GM12874 (cell line): ENCODE results near the gene TRAPPC3.

Source experiments
- TF ChIP-seq, protein P1 (sequence below): IDR thresholded peaks from 2 replicates; pipeline ENCODE4 v1.5.1; 2011; ENCODE audit warnings: low read depth, mild to moderate bottlenecking, control low read depth, low read length, moderate library complexity; ENCODE audit not compliant: insufficient read depth

Gene TRAPPC3

GRCh38 chr1:36151845-36152203, 2.5 kb upstream of the TRAPPC3 start:
- TF ChIP-seq, protein P1, sequence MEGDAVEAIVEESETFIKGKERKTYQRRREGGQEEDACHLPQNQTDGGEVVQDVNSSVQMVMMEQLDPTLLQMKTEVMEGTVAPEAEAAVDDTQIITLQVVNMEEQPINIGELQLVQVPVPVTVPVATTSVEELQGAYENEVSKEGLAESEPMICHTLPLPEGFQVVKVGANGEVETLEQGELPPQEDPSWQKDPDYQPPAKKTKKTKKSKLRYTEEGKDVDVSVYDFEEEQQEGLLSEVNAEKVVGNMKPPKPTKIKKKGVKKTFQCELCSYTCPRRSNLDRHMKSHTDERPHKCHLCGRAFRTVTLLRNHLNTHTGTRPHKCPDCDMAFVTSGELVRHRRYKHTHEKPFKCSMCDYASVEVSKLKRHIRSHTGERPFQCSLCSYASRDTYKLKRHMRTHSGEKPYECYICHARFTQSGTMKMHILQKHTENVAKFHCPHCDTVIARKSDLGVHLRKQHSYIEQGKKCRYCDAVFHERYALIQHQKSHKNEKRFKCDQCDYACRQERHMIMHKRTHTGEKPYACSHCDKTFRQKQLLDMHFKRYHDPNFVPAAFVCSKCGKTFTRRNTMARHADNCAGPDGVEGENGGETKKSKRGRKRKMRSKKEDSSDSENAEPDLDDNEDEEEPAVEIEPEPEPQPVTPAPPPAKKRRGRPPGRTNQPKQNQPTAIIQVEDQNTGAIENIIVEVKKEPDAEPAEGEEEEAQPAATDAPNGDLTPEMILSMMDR = no peak

- TF ChIP-seq, protein P1 = no peak
Observed at GRCh38 chr1:36151134-36151844, 2.0 kb upstream of the TRAPPC3 start.

DNA sequence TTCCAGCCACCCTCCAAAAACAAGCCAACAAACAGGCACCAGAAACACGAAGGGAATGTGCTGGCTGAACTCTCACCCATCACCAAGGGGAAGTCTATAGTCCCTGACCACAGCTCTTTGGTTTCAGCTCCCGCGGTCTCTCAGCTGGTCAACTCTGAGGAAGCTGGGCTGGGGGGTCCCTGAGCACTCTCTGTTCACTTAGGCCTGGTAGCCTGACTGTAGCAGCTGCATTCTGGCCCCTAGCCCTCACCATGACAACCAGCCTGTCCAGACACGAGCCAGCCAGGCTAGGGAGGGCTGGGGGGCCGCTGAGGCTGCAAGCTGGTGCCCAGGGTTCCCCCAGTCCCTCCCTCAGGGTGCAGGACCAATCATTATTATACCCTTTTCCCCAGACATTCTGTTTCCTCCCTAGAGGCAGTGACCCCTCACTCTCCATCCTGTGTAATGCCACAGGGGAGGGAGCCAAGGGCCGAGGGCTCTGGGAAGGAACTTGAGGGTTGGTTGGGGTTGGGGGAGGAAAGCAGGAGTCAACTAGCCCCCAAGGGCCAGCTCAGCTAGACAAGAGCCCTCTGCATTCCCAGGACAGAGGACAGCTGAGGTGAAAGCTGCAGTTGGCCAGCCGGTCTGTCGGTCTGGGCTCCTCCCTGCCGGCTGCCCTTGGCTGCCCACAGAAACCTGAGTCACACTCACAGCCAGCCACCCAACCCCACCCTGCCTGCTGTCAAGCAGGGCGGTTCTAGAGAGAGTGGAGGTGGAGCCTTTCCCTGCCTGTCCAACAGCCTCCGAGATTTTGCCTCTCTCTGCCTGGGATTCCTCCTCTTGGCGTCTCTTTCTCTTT, 1.2 kb upstream of the TRAPPC3 start:
- TF ChIP-seq, protein P1 = no peak

GRCh38 chr1:36149973-36150295, 648 bp upstream of the TRAPPC3 start:
- TF ChIP-seq, protein P1 = no peak

DNA sequence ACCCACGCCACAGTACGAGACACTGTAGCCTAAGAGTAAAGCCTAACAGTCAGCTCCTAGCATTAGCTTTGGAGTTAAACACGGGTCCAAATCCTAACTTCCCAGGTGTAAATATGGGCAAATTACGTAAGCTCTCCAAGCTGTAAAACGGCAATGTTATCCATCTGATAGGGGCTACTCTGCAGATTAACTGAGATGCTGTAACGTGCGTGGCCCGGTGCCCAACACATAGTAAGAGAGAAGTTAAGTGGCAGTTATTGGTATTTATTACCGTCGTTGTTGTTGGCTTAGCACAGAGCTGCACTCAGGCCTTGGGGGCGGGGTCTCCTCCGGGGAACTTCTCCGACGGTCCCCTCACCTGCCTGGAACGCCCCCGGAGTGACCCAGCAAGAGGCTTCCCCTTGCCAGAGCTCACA, 457 bp downstream of the TRAPPC3 start:
- TF ChIP-seq, protein P1 = no peak

DNA sequence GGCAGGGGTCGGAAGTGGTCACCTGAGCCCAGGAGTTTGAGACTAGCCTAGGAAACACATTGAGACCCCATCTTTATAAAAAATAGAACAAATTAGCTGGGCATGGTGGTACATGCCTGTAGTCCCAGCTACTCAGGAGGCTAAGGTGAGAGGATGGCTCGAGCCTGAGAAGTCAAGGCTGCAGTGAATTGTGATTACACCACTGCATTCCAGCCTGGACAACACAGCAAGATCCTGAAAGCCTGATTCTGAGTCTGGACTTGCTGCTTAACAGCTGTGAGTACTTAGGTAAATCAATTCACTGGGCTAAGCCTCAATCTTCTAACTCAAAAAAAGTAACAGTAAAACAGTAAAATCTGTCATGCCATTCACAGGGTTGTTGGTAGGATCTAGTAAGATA, 4.9 kb downstream of the TRAPPC3 start:
- TF ChIP-seq, protein P1 = no peak

- TF ChIP-seq, protein P1 = no peak
Observed at GRCh38 chr1:36143424-36143823, 5.9 kb downstream of the TRAPPC3 start.
